ENCODE data around the gene RAB3D. TPM values are rescaled to one million over a fixed set of nuclear protein-coding genes. Genes with fewer than 3 reads are reported as not detected.
"Not testable (repeated sequence)": the region's sequence is repeated elsewhere in the genome, so short reads cannot be mapped to it uniquely, and the experiment has no call there.

RAB3D gene
- total and polyA plus RNA-seq, 5 donors from 2014 or later, result 5.1 to 13.4 (median 6.5) TPM

GRCh38 chr19:11355160-11356073 is 16.0 kb upstream of the RAB3D start, which contains the start of gene PLPPR2:
PLPPR2 (plus strand) TSS chr19:11355432; CDS start chr19:11357674, 2,242 bp downstream.
- DNase-seq, result peak; percentile 82 to 84 (median 82)
- no peaks in the 10 kb centered on the region for H3K36me3 ChIP-seq (ENCODE audit: control insufficient read depth, insufficient read depth, low read length)
- H3K9me3 ChIP-seq (ENCODE audit: control insufficient read depth in 2 of 2, low read length in 2 of 2), result no peaks in the 10 kb centered on the region
- H3K36me3 Mint-ChIP-seq, result no peaks in the 10 kb centered on the region
- peak within 1 kb of the TSS; percentile 83 to 94 (median 90) for H3K27ac Mint-ChIP-seq
- peaks cover 0 to 20% (median 4%) of the 10 kb centered on the region in 4 donors for H3K4me1 Mint-ChIP-seq
- H3K9me3 Mint-ChIP-seq, result no peaks in the 10 kb centered on the region
- peak within 1 kb of the TSS; percentile 68 for H3K4me3 ChIP-seq (ENCODE audit: low read depth, low read length)
- H3K4me1 ChIP-seq (ENCODE audit: control insufficient read depth, insufficient read depth, low read length, poor library complexity, severe bottlenecking), result peaks cover 6% of the 10 kb centered on the region
- peak within 1 kb of the TSS; percentile 23 for H3K27ac ChIP-seq (ENCODE audit: insufficient read depth, low read length, poor library complexity, severe bottlenecking)
- peak within 1 kb of the TSS; percentile 77 to 88 (median 85) for H3K4me3 Mint-ChIP-seq
- H3K27me3 ChIP-seq (ENCODE audit: control insufficient read depth, insufficient read depth, low read length), result no peaks in the 10 kb centered on the region
- ATAC-seq (ENCODE audit: low read depth in 2 of 2), result peak; percentile 85 to 86
- H3K27me3 Mint-ChIP-seq, result no peaks in the 10 kb centered on the region

- not testable (repeated sequence) for H3K36me3 ChIP-seq (ENCODE audit: control insufficient read depth, insufficient read depth, low read length); H3K4me1 ChIP-seq (ENCODE audit: control insufficient read depth, insufficient read depth, low read length, poor library complexity, severe bottlenecking); H3K9me3 Mint-ChIP-seq; H3K27ac ChIP-seq (ENCODE audit: insufficient read depth, low read length, poor library complexity, severe bottlenecking); H3K36me3 Mint-ChIP-seq; H3K4me3 ChIP-seq (ENCODE audit: low read depth, low read length); H3K27me3 ChIP-seq (ENCODE audit: control insufficient read depth, insufficient read depth, low read length); DNase-seq; H3K9me3 ChIP-seq (ENCODE audit: control insufficient read depth in 2 of 2, low read length in 2 of 2); ATAC-seq (ENCODE audit: low read depth in 2 of 2); H3K27ac Mint-ChIP-seq; H3K27me3 Mint-ChIP-seq
- H3K4me3 Mint-ChIP-seq, result peak overlapping the region in 2 of 4 donors; percentile 39 to 67
- peaks cover 0 to 20% (median 4%) of the 10 kb centered on the region in 4 donors for H3K4me1 Mint-ChIP-seq
Measured at GRCh38 chr19:11354102-11354501, 14.6 kb upstream of the RAB3D start.

- H3K27me3 Mint-ChIP-seq, result peaks cover 4% of the 10 kb centered on the region
- DNase-seq, result no peak
- Histone ChIP-seq H3K4me1 (ENCODE audit: control insufficient read depth, insufficient read depth, low read length, poor library complexity, severe bottlenecking) (peaks cover 21% of the 10 kb centered on the region), H3K9me3 (ENCODE audit: control insufficient read depth in 2 of 2, low read length in 2 of 2) (peaks cover 0 to 3% of the 10 kb centered on the region in 2 experiments), H3K4me3 (ENCODE audit: low read depth, low read length) (no peak overlapping the region), H3K27me3 (ENCODE audit: control insufficient read depth, insufficient read depth, low read length) (no peaks in the 10 kb centered on the region), H3K27ac (ENCODE audit: insufficient read depth, low read length, poor library complexity, severe bottlenecking) (no peak overlapping the region), H3K36me3 (ENCODE audit: control insufficient read depth, insufficient read depth, low read length) (peaks cover 2% of the 10 kb centered on the region)
- peaks cover 8% of the 10 kb centered on the region for H3K36me3 Mint-ChIP-seq
- no peak overlapping the region for H3K27ac Mint-ChIP-seq
- H3K4me1 Mint-ChIP-seq, result peaks cover 0 to 35% (median 15%) of the 10 kb centered on the region in 4 donors
- H3K9me3 Mint-ChIP-seq, result no peaks in the 10 kb centered on the region
- ATAC-seq (ENCODE audit: low read depth in 2 of 2), result no peak
- peak overlapping the region in 1 of 4 donors; percentile 61 for H3K4me3 Mint-ChIP-seq
Measured at GRCh38 chr19:11349171-11349570, 9.7 kb upstream of the RAB3D start.

GRCh38 chr19:11347546-11348039 is 8.1 kb upstream of the RAB3D start:
- Mint-ChIP-seq H3K27me3 (peaks cover 4% of the 10 kb centered on the region), H3K36me3 (peaks cover 8% of the 10 kb centered on the region), H3K4me1 (peaks cover 0 to 36% (median 15%) of the 10 kb centered on the region in 4 donors), H3K27ac (peak overlapping the region; percentile 75 to 95 (median 90)), H3K9me3 (no peaks in the 10 kb centered on the region), H3K4me3 (peak overlapping the region; percentile 91 to 99 (median 99))
- DNase-seq (no peak), ATAC-seq (ENCODE audit: low read depth in 2 of 2) (no peak)
- Histone ChIP-seq H3K27ac (ENCODE audit: insufficient read depth, low read length, poor library complexity, severe bottlenecking) (peak overlapping the region; percentile 79), H3K9me3 (ENCODE audit: control insufficient read depth in 2 of 2, low read length in 2 of 2) (peaks cover 0 to 3% of the 10 kb centered on the region in 2 experiments), H3K4me3 (ENCODE audit: low read depth, low read length) (no peak overlapping the region), H3K4me1 (ENCODE audit: control insufficient read depth, insufficient read depth, low read length, poor library complexity, severe bottlenecking) (peaks cover 21% of the 10 kb centered on the region), H3K27me3 (ENCODE audit: control insufficient read depth, insufficient read depth, low read length) (no peaks in the 10 kb centered on the region), H3K36me3 (ENCODE audit: control insufficient read depth, insufficient read depth, low read length) (peaks cover 2% of the 10 kb centered on the region)

- Histone ChIP-seq H3K4me3 (ENCODE audit: low read depth, low read length) (peak within 1 kb of the TSS; percentile 97), H3K4me1 (ENCODE audit: control insufficient read depth, insufficient read depth, low read length, poor library complexity, severe bottlenecking) (peaks cover 21% of the 10 kb centered on the region), H3K36me3 (ENCODE audit: control insufficient read depth, insufficient read depth, low read length) (peaks cover 2% of the 10 kb centered on the region), H3K27ac (ENCODE audit: insufficient read depth, low read length, poor library complexity, severe bottlenecking) (peak within 1 kb of the TSS; percentile 84), H3K9me3 (ENCODE audit: control insufficient read depth in 2 of 2, low read length in 2 of 2) (peaks cover 0 to 3% of the 10 kb centered on the region in 2 experiments), H3K27me3 (ENCODE audit: control insufficient read depth, insufficient read depth, low read length) (no peaks in the 10 kb centered on the region)
- Mint-ChIP-seq H3K4me1 (peaks cover 0 to 39% (median 15%) of the 10 kb centered on the region in 4 donors), H3K4me3 (peak within 1 kb of the TSS; percentile 91 to 99 (median 99)), H3K36me3 (peaks cover 8% of the 10 kb centered on the region), H3K27ac (peak within 1 kb of the TSS; percentile 91 to 98 (median 95)), H3K27me3 (peaks cover 4% of the 10 kb centered on the region), H3K9me3 (no peaks in the 10 kb centered on the region)
- peak; percentile 97 for ATAC-seq (ENCODE audit: low read depth in 2 of 2)
- DNase-seq, result peak; percentile 98 to 99 (median 99)
Measured at GRCh38 chr19:11346104-11346940, 6.9 kb upstream of the RAB3D start, which contains the start of the genes CCDC159 and TMEM205. CCDC159 (plus strand) TSS chr19:11346519; CDS start chr19:11346607, 88 bp downstream. TMEM205 (minus strand) TSS chr19:11346268; CDS start chr19:11345619, 649 bp downstream.

GRCh38 chr19:11345122-11345803 is 5.8 kb upstream of the RAB3D start:
- peak overlapping the region; percentile 91 for H3K4me3 ChIP-seq (ENCODE audit: low read depth, low read length)
- peaks cover 8% of the 10 kb centered on the region for H3K36me3 Mint-ChIP-seq

More at GRCh38 chr19:11345122-11345803, 5.8 kb upstream of the RAB3D start:
- H3K4me1 ChIP-seq (ENCODE audit: control insufficient read depth, insufficient read depth, low read length, poor library complexity, severe bottlenecking), result peaks cover 21% of the 10 kb centered on the region
- no peak for DNase-seq
- H3K4me1 Mint-ChIP-seq, result peaks cover 0 to 39% (median 15%) of the 10 kb centered on the region in 4 donors
- ATAC-seq (ENCODE audit: low read depth in 2 of 2), result no peak
- peaks cover 4% of the 10 kb centered on the region for H3K27me3 Mint-ChIP-seq
- H3K9me3 Mint-ChIP-seq, result no peaks in the 10 kb centered on the region
- H3K27ac ChIP-seq (ENCODE audit: insufficient read depth, low read length, poor library complexity, severe bottlenecking), result peak overlapping the region; percentile 84
- H3K27me3 ChIP-seq (ENCODE audit: control insufficient read depth, insufficient read depth, low read length), result no peaks in the 10 kb centered on the region
- peaks cover 2% of the 10 kb centered on the region for H3K36me3 ChIP-seq (ENCODE audit: control insufficient read depth, insufficient read depth, low read length)
- peak overlapping the region; percentile 91 to 99 (median 99) for H3K4me3 Mint-ChIP-seq
- H3K9me3 ChIP-seq (ENCODE audit: control insufficient read depth in 2 of 2, low read length in 2 of 2), result peaks cover 0 to 3% of the 10 kb centered on the region in 2 experiments
- peak overlapping the region in 2 of 3 donors; percentile 95 to 98 for H3K27ac Mint-ChIP-seq
